A673 (cell line): ENCODE measurements around the gene LRRK1. TPM values are rescaled to one million over a fixed set of nuclear protein-coding genes. Genes with fewer than 3 reads are reported as not detected.

ENCODE experiments used
- BruUV-seq: library from RNA; stranded (reverse); fragments of 400-500 nt; replicated peaks from 2 replicates; lab custom pipeline; 2021; lab: Mats Ljungman, UMichigan
- CTCF ChIA-PET: fragments of 300-600 bp; sonication (Branson Sonifier 250); formaldehyde crosslinking; loops from one replicate; lab custom pipeline; 2022; ENCODE audit warnings: antibody characterized with exemption; lab: Charles Lee
- POLR2A ChIA-PET: fragments of 300-600 bp; sonication (Branson Sonifier 250); formaldehyde crosslinking; loops from one replicate; lab custom pipeline; 2022; ENCODE audit warnings: antibody characterized with exemption; ENCODE audit not compliant: low non-redundant PET; lab: Charles Lee
- DNase-seq: peaks from one replicate; pipeline ENCODE4 v3.0.0-alpha.2; 2015; ENCODE audit warnings: low spot score
- H3K27ac ChIP-seq: fragments of 200-600 bp; sonication (generic); 2 replicates; pipeline ENCODE4 v1.5.1; 2016; ENCODE audit warnings: mixed run types, low read depth, mild to moderate bottlenecking, mixed read lengths, antibody characterized with exemption, low read length; ENCODE audit not compliant: poor library complexity, severe bottlenecking
- H3K27me3 ChIP-seq: fragments of 200-600 bp; sonication (generic); replicated peaks from 2 replicates; pipeline ENCODE4 v1.6.1; 2017; ENCODE audit warnings: mixed run types, low read depth, mild to moderate bottlenecking, mixed read lengths, antibody characterized with exemption, low read length; ENCODE audit not compliant: insufficient read depth, poor library complexity
- H3K36me3 ChIP-seq: fragments of 200-600 bp; sonication (generic); 2 replicates; pipeline ENCODE4 v1.6.1; 2016; ENCODE audit warnings: mixed run types, mild to moderate bottlenecking, mixed read lengths, antibody characterized with exemption, low read length; ENCODE audit not compliant: insufficient read depth, poor library complexity, severe bottlenecking
- H3K4me1 ChIP-seq: fragments of 200-600 bp; sonication (generic); 2 replicates; pipeline ENCODE4 v1.6.1; 2017; ENCODE audit warnings: mixed run types, mild to moderate bottlenecking, mixed read lengths, antibody characterized with exemption, low read length; ENCODE audit not compliant: insufficient read depth, poor library complexity, severe bottlenecking
- H3K4me3 ChIP-seq: fragments of 200-600 bp; sonication (generic); 2 replicates; pipeline ENCODE4 v1.5.1; 2016; ENCODE audit warnings: low read depth, mixed run types, mild to moderate bottlenecking, mixed read lengths, low read length; ENCODE audit not compliant: poor library complexity, severe bottlenecking
- H3K9me3 ChIP-seq: fragments of 200-600 bp; sonication (generic); 2 replicates; pipeline ENCODE4 v1.6.1; 2016; ENCODE audit warnings: mixed run types, low read depth, mild to moderate bottlenecking, mixed read lengths, antibody characterized with exemption, low read length; ENCODE audit not compliant: poor library complexity, severe bottlenecking
- CTCF ChIP-seq: fragments of 300-800, 200-600 bp; sonication (generic); conservative IDR thresholded peaks from 2 replicates; pipeline ENCODE4 v1.5.1; 2017; ENCODE audit warnings: low read depth, mild to moderate bottlenecking, antibody characterized with exemption, low read length, moderate library complexity, mixed read lengths
- EZH2 ChIP-seq: fragments of 200-600 bp; sonication (generic); IDR thresholded peaks from 2 replicates; pipeline ENCODE4 v1.6.1; 2017; ENCODE audit warnings: borderline replicate concordance, low read depth, mild to moderate bottlenecking, mixed read lengths, antibody characterized with exemption, low read length; ENCODE audit not compliant: poor library complexity, severe bottlenecking
- intact Hi-C: fragments of 100-400 bp; cut with micrococcal nuclease; formaldehyde crosslinking; loops from one replicate; pipeline ENCODE4 v1.10.0; 2022; ENCODE audit not compliant: unreplicated experiment
- total RNA-seq: library from RNA; stranded (reverse); gene quantifications from 2 replicates; pipeline ENCODE4 v1.2.3, GENCODE V29; 2021

Gene LRRK1
- total RNA-seq, 1 experiment from 2014 or later: 7.7 TPM

- Histone ChIP-seq H3K4me3 (no peak overlapping the region), H3K4me1 (no peaks in the 10 kb centered on the region), H3K27me3 (no peaks in the 10 kb centered on the region), H3K36me3 (no peaks in the 10 kb centered on the region), H3K9me3 (no peaks in the 10 kb centered on the region), H3K27ac (no peak overlapping the region)
- TF ChIP-seq EZH2 (no peak), CTCF (no peak)
- BruUV-seq: no TSS peak
- no peak for DNase-seq
- ChIA-PET POLR2A (no interaction called here), CTCF (interaction anchor here (1.2 kb wide), 1 partner anchor 245 kb away, joined by 8 read pairs; no protein-coding TSS in a partner anchor)
- intact Hi-C loops: no loop called here
Observed at GRCh38 chr15:101013769-101014675, 94.9 kb downstream of the LRRK1 start.

DNA sequence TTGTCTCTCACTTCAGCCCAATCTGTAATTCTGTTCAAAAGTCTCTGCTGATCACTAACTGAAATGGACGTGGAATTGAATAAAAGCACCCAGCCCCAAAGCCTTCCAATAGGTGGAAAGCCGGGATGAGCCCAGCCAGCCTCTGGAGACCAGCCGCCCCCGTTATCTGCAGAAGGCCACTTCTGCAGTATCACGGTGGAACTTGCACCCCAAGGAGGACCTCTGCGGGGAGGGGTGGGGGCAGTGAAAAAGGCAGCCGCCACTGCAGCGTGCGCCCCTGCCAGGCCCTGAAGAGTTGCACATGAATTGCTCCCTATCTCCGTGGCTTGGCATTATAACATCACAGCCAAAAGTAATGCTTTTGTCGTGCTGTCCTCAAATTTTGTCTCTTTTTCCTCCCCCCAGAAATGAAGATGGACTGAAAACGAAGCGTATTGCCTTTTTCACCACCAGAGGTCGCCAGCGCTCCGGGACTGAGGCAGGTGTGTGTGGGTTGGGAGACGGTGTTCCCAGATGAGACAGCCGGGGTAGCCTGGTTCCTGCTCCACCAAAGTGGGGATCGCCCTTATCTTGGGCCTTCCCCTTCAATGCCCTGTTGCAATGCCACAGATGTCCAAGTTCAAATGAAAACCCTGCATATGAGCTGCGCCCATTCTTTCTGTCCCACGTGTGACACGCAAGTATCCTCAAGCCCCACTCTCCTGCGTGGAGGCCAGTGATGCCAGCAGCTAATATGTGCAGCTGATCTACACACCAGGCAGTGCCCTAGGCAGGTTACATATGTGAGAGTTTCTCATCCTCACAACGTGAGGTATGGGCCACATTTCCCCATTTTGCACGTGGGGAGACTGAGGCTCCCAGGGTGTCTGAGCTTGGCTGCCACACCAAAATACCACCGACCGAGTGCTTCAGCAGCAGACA lies 96.0 kb downstream of the LRRK1 start:
- ChIA-PET CTCF (no interaction called here), POLR2A (no interaction called here)
- peak; percentile 77 for DNase-seq
- H3K4me1 ChIP-seq: no peaks in the 10 kb centered on the region
- BruUV-seq: no TSS peak
- TF ChIP-seq CTCF: peak; percentile 94
- no peak for TF ChIP-seq EZH2
- H3K27ac ChIP-seq: no peak overlapping the region
- H3K4me3 ChIP-seq: no peak overlapping the region
- H3K36me3 ChIP-seq: no peaks in the 10 kb centered on the region
- H3K9me3 ChIP-seq: no peaks in the 10 kb centered on the region
- no peaks in the 10 kb centered on the region for H3K27me3 ChIP-seq
- intact Hi-C loops: loop anchor here (1.0 to 5.0 kb wide), 2 partner anchors 72 to 243 kb away; no protein-coding TSS in a partner anchor

DNA sequence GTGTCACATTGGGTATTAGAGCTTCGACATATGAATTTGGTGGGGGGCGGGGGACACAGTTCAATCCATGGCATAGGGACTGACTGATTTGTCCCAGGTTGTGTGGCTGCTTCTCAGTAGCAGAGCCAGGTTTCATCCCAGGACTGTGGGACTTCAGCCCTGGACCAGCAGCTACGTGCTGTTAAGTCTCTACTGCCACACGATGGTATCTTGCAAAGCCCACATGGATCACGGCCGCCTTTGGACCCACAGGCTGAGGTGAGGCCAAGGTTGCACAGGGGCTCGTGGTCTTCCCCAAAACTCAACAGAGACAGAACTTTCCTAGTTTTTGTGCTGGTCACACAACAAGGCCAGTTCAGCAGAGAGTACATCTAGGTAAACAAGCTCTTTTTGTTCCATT lies 97.4 kb downstream of the LRRK1 start:
- intact Hi-C loops: loop anchor here (5.0 kb wide), 1 partner anchor 71 kb away; no protein-coding TSS in a partner anchor
- POLR2A ChIA-PET: no interaction called here

More for the DNA sequence above, 97.4 kb downstream of the LRRK1 start:
- Histone ChIP-seq H3K4me1 (no peaks in the 10 kb centered on the region), H3K9me3 (no peaks in the 10 kb centered on the region), H3K27me3 (no peaks in the 10 kb centered on the region), H3K4me3 (no peak overlapping the region), H3K27ac (no peak overlapping the region), H3K36me3 (no peaks in the 10 kb centered on the region)
- DNase-seq: no peak
- TF ChIP-seq EZH2 (no peak), CTCF (no peak)
- CTCF ChIA-PET: interaction anchor here (0.6 to 1.0 kb wide), 4 partner anchors 10 to 1148 kb away, joined by 3 to 15 read pairs (median 5); no protein-coding TSS in a partner anchor
- no TSS peak for BruUV-seq
